KMS-11 (cell line): Measurements from ENCODE around the gene STARD13.

Experiments used
- H2AFZ ChIP-seq: fragments of 200-600 bp; sonication (generic); 2 replicates; pipeline ENCODE4 v1.6.1; 2016; ENCODE audit warnings: antibody characterized with exemption, mixed run types, low read depth
- H3K27ac ChIP-seq: fragments of 200-600 bp; sonication (generic); 2 replicates; pipeline ENCODE4 v1.6.1; 2016; ENCODE audit warnings: mild to moderate bottlenecking, mixed run types
- H3K27me3 ChIP-seq: fragments of 200-600 bp; sonication (generic); 2 replicates; pipeline ENCODE4 v1.6.1; 2017; ENCODE audit warnings: mild to moderate bottlenecking, low read depth, mixed run types, moderate library complexity; ENCODE audit not compliant: insufficient read depth
- H3K36me3 ChIP-seq: fragments of 200-600 bp; sonication (generic); 2 replicates; pipeline ENCODE4 v1.6.1; 2017; ENCODE audit warnings: mild to moderate bottlenecking, mixed run types; ENCODE audit not compliant: insufficient read depth
- H3K4me1 ChIP-seq: fragments of 200-600 bp; sonication (generic); 2 replicates; pipeline ENCODE4 v1.6.1; 2016; ENCODE audit warnings: mild to moderate bottlenecking, low read depth, mixed run types; ENCODE audit not compliant: poor library complexity, severe bottlenecking
- H3K4me2 ChIP-seq: fragments of 200-600 bp; sonication (generic); 2 replicates; pipeline ENCODE4 v1.7.0; 2016; ENCODE audit warnings: mild to moderate bottlenecking, mixed run types
- H3K4me3 ChIP-seq: fragments of 200-600 bp; sonication (generic); IDR thresholded peaks from 2 replicates; pipeline ENCODE4 v1.6.1; 2017; ENCODE audit warnings: low read depth, low read length, mixed read lengths; ENCODE audit not compliant: insufficient read depth
- H3K79me2 ChIP-seq: fragments of 200-600 bp; sonication (generic); 2 replicates; pipeline ENCODE4 v1.6.1; 2016; ENCODE audit warnings: low read depth, mixed run types; ENCODE audit not compliant: insufficient read depth
- H3K9ac ChIP-seq: fragments of 200-600 bp; sonication (generic); 2 replicates; pipeline ENCODE4 v1.6.1; 2016; ENCODE audit warnings: mild to moderate bottlenecking, mixed run types
- H4K20me1 ChIP-seq: fragments of 200-600 bp; sonication (generic); 2 replicates; pipeline ENCODE4 v1.6.1; 2016; ENCODE audit warnings: mild to moderate bottlenecking, mixed run types; ENCODE audit not compliant: insufficient read depth
- TF ChIP-seq, protein P1 (sequence below): fragments of 200-600 bp; sonication (generic); conservative IDR thresholded peaks from 2 replicates; pipeline ENCODE4 v1.6.1; 2017; ENCODE audit warnings: low read depth, mild to moderate bottlenecking, antibody characterized with exemption, low read length, moderate library complexity, mixed read lengths

STARD13 gene

DNA sequence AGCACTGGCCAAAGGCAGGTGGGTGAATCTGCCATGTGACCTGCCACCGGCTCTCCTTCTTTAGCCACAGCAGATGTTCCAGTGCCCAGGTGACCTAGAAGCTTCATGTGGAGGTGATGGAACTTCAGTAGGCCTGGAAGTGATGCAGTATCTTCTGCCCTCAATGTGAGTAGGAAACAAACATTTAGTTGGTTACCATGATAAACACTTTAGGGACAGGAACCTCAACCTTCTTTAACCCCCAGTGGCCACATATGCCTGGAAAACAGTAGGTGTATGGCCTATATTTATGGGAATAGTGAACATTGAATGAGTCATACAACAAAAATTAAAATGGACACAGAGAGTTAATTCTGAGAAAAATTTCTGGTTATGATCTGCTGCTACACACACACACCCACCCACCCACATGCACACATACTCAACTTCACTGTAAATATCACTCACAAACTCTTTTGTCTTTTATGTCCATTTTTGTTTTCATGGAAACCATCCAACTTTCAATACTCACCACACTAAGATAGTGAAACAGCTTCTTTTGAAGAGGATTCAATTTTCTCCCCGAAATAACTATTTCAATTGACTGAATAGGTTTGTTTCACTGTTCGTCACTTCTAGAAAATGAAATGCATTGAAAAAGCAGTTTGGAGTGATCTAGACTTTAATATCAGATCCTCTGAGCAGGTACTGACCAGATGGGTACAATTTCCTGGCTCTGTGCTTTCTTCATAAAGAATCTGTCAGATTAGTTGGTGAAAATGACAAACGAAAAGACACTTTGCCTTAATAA, 97.3 kb downstream of the STARD13 start:
- H3K27me3 ChIP-seq: no peaks in the 10 kb centered on the region
- peaks cover 47% of the 10 kb centered on the region for H3K4me1 ChIP-seq
- no peak overlapping the region for H3K4me3 ChIP-seq
- H3K4me2 ChIP-seq: peak overlapping the region; percentile 61
- TF ChIP-seq, protein P1, sequence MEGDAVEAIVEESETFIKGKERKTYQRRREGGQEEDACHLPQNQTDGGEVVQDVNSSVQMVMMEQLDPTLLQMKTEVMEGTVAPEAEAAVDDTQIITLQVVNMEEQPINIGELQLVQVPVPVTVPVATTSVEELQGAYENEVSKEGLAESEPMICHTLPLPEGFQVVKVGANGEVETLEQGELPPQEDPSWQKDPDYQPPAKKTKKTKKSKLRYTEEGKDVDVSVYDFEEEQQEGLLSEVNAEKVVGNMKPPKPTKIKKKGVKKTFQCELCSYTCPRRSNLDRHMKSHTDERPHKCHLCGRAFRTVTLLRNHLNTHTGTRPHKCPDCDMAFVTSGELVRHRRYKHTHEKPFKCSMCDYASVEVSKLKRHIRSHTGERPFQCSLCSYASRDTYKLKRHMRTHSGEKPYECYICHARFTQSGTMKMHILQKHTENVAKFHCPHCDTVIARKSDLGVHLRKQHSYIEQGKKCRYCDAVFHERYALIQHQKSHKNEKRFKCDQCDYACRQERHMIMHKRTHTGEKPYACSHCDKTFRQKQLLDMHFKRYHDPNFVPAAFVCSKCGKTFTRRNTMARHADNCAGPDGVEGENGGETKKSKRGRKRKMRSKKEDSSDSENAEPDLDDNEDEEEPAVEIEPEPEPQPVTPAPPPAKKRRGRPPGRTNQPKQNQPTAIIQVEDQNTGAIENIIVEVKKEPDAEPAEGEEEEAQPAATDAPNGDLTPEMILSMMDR: no peak
- H2AFZ ChIP-seq: no peak overlapping the region
- no peaks in the 10 kb centered on the region for H3K79me2 ChIP-seq
- H3K36me3 ChIP-seq: no peaks in the 10 kb centered on the region
- peak overlapping the region; percentile 86 for H3K27ac ChIP-seq
- H3K9ac ChIP-seq: peak overlapping the region; percentile 39; the same call in 1 of the 2 replicates
- no peaks in the 10 kb centered on the region for H4K20me1 ChIP-seq

DNA sequence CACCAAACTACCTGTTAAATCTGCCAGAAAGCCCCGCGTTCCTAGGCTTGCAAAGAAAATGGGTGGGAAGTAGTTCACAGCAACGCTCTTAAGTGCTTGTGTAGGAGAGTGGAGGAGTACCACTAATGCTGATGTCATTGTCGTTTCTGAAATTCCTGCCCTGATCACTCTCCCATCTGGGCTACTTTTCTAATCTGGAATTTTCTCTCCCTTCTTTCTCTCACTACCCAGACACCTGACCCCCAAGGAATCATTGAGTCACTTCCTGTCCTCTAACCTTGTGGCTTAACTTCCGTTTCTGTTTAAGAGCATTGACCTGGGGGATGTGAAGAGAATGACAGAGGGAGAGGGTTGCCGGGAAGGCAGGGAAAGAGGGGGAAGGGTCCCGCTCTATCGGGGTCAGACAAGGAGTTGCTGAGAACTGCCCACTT, 98.7 kb downstream of the STARD13 start:
- H2AFZ ChIP-seq: no peak overlapping the region
- H3K4me2 ChIP-seq: peak overlapping the region; percentile 16; the same call in 1 of the 2 replicates
- no peak overlapping the region for H3K4me3 ChIP-seq
- TF ChIP-seq, protein P1: no peak
- H3K27me3 ChIP-seq: no peaks in the 10 kb centered on the region
- H4K20me1 ChIP-seq: no peaks in the 10 kb centered on the region
- no peaks in the 10 kb centered on the region for H3K36me3 ChIP-seq
- H3K4me1 ChIP-seq: peaks cover 49% of the 10 kb centered on the region
- no peaks in the 10 kb centered on the region for H3K79me2 ChIP-seq
- H3K9ac ChIP-seq: no peak overlapping the region
- H3K27ac ChIP-seq: peak overlapping the region; percentile 21; the same call in 1 of the 2 replicates

DNA sequence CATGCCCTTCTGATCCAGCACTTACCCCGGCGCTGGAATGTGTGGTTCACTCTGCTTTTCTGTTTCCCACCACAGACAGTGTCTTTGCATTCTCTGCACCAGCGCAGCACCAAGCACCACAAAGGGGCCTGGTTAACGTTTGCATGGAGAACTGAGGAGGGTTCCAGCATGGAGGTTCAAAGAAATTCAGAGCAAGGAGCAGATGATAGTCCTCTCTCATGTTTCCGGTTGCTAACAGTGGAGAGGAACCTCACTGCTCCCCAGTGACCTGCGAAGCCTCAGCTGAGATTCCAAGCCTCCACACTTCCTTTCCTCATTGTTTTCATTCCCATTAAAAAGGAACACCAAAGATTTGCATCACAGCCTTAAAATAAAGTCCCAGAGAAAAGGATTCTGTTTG, 99.7 kb downstream of the STARD13 start:
- Histone ChIP-seq H3K4me1 (peaks cover 48% of the 10 kb centered on the region), H3K36me3 (no peaks in the 10 kb centered on the region), H3K27me3 (no peaks in the 10 kb centered on the region), H3K27ac (no peak overlapping the region), H3K9ac (no peak overlapping the region), H3K4me2 (no peak overlapping the region), H3K79me2 (no peaks in the 10 kb centered on the region), H4K20me1 (no peaks in the 10 kb centered on the region), H2AFZ (no peak overlapping the region), H3K4me3 (no peak overlapping the region)
- TF ChIP-seq, protein P1: no peak

DNA sequence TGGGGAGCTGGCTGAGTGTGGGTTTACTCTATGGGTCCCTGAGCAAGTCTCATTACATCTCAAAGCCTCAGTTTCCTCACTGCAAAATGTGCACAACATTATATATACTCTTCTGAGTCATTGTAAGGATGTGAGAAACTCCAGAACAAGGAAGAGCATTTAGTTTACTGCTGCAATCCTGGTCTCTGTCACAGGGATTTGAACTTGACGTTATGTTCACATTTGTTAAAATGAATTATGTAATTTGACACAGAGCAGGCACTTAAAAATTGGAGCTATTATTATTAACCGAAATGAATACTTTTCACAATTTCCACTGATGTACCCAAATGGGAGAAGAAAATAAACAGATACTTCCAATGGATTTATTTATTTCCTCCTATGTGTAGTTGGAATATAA, 101.0 kb downstream of the STARD13 start:
- peaks cover 35% of the 10 kb centered on the region for H3K4me1 ChIP-seq
- H3K4me3 ChIP-seq: no peak overlapping the region
- no peaks in the 10 kb centered on the region for H3K36me3 ChIP-seq
- H3K27ac ChIP-seq: no peak overlapping the region
- no peaks in the 10 kb centered on the region for H3K79me2 ChIP-seq
- no peaks in the 10 kb centered on the region for H3K27me3 ChIP-seq
- no peak overlapping the region for H2AFZ ChIP-seq
- no peak overlapping the region for H3K4me2 ChIP-seq
- no peak overlapping the region for H3K9ac ChIP-seq
- TF ChIP-seq, protein P1: no peak
- H4K20me1 ChIP-seq: no peaks in the 10 kb centered on the region
